Uterus (tissue), 4 donors: ENCODE measurements around the gene PCDHB2. TPM values are rescaled to one million over a fixed set of nuclear protein-coding genes. Genes with fewer than 3 reads are reported as not detected.
"Not testable (repeated sequence)": the region's sequence is repeated elsewhere in the genome, so short reads cannot be mapped to it uniquely, and the experiment has no call there.

Source experiments
- DNase-seq, 2 donors: peaks; one replicate each; pipeline ENCODE4 v3.0.0-alpha.2; 2019 to 2020
- H3K27ac ChIP-seq, 2 donors: fragments of 200-600 bp; sonication (generic); 1 replicate in 1 of 2; 2 replicates in 1 of 2; pipeline ENCODE4 v1.5.1; 2016 to 2018
- H3K27me3 ChIP-seq, 2 donors: fragments of 200-600 bp; sonication (generic); one replicate each; pipeline ENCODE4 v1.5.1; 2018 to 2019; ENCODE audit warnings: control low read depth in 1 of 2
- H3K36me3 ChIP-seq, 2 donors: fragments of 200-600 bp; sonication (generic); one replicate each; pipeline ENCODE4 v1.5.1; 2019; ENCODE audit warnings: control low read depth in 1 of 2
- H3K4me1 ChIP-seq, 2 donors: fragments of 200-600 bp; sonication (generic); one replicate each; pipeline ENCODE4 v1.5.1; 2018 to 2019; ENCODE audit warnings: control low read depth in 1 of 2
- H3K4me3 ChIP-seq, 2 donors: fragments of 200-600 bp; sonication (generic); 1 replicate in 1 of 2; 2 replicates in 1 of 2; pipeline ENCODE4 v1.5.1; 2018 to 2019; ENCODE audit warnings: mild to moderate bottlenecking in 1 of 2
- H3K9me3 ChIP-seq, 2 donors: fragments of 200-600 bp; sonication (generic); one replicate each; pipeline ENCODE4 v1.5.1; 2019; ENCODE audit warnings: control low read depth in 1 of 2
- POLR2A ChIP-seq, 2 donors: fragments of 450-650 bp; IDR thresholded peaks; one replicate each; pipeline ENCODE4 v1.6.1; 2016; ENCODE audit warnings: antibody characterized with exemption in 2 of 2, mild to moderate bottlenecking in 1 of 2, moderate library complexity in 1 of 2
- intact Hi-C: fragments of 100-400 bp; cut with DNase I; formaldehyde crosslinking; loops from one replicate; pipeline ENCODE4 v1.15.1; 2023; ENCODE audit warnings: low total_unique reads
- total RNA-seq, 4 donors: library from RNA; depleted of rRNA in 3 of 4; stranded (reverse); fragments of >200 nt in 3 of 4; gene quantifications; one replicate each; pipeline versions ENCODE4 v1.1.0 to v1.2.4, GENCODE V29; 2014 to 2023
- TF ChIP-seq, protein P1 (sequence below), 4 experiments: fragments of 200-600 bp in 2 of 4; fragments of 450-650 bp in 2 of 4; sonication (generic) in 2 of 4; IDR thresholded peaks; one replicate each; pipeline ENCODE4 v1.5.1; 2016 to 2019; ENCODE audit warnings: antibody characterized with exemption in 4 of 4, mild to moderate bottlenecking in 2 of 4, moderate library complexity in 1 of 4
- donor health status: DM: yes; HTN: yes; CAD: no.

Gene PCDHB2
- total RNA-seq, 4 donors from 2014 or later, result 2.3 to 8.4 (median 4.9) TPM; not detected in 1

DNA sequence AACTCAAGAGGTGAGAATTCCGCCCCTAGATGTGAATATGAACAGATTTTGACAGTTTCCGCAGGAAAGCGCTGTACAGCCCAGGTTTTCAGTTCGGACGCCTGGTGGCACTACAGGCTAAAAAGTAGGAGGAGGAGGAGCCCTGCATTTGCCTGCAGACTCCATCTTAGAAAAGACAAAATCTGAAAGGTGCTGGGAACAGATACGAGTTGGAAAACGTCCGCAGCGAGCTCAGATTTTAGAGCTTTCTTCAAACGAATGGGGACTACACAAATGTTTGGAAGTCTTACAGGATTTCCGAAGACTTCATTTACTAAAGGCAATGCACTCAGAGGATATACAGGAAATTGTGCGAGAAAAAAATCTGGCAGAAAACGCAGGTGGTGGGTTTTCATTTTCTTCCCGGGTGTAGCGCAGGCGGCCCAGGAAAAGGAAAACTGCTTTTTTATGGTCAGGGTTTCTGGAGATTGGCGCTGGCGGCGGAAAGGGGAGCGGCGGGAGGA lies 9.9 kb upstream of the PCDHB2 start:
- H3K4me3 ChIP-seq, result peak overlapping the region; percentile 22 to 38
- no peaks in the 10 kb centered on the region for H3K36me3 ChIP-seq
- H3K4me1 ChIP-seq, result no peaks in the 10 kb centered on the region
- H3K27me3 ChIP-seq, result no peaks in the 10 kb centered on the region
- H3K9me3 ChIP-seq, result peaks cover 0 to 8% of the 10 kb centered on the region in 2 donors
- TF ChIP-seq, protein P1, sequence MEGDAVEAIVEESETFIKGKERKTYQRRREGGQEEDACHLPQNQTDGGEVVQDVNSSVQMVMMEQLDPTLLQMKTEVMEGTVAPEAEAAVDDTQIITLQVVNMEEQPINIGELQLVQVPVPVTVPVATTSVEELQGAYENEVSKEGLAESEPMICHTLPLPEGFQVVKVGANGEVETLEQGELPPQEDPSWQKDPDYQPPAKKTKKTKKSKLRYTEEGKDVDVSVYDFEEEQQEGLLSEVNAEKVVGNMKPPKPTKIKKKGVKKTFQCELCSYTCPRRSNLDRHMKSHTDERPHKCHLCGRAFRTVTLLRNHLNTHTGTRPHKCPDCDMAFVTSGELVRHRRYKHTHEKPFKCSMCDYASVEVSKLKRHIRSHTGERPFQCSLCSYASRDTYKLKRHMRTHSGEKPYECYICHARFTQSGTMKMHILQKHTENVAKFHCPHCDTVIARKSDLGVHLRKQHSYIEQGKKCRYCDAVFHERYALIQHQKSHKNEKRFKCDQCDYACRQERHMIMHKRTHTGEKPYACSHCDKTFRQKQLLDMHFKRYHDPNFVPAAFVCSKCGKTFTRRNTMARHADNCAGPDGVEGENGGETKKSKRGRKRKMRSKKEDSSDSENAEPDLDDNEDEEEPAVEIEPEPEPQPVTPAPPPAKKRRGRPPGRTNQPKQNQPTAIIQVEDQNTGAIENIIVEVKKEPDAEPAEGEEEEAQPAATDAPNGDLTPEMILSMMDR (IDR thresholded peaks at IDR 0.05), result peak; percentile 46 to 53 (median 48)
- TF ChIP-seq POLR2A (IDR thresholded peaks at IDR 0.05), result no peak
- peak overlapping the region; percentile 66 to 73 for H3K27ac ChIP-seq
- peak; percentile 39 to 56 for DNase-seq
- intact Hi-C loops, result no loop called here

DNA sequence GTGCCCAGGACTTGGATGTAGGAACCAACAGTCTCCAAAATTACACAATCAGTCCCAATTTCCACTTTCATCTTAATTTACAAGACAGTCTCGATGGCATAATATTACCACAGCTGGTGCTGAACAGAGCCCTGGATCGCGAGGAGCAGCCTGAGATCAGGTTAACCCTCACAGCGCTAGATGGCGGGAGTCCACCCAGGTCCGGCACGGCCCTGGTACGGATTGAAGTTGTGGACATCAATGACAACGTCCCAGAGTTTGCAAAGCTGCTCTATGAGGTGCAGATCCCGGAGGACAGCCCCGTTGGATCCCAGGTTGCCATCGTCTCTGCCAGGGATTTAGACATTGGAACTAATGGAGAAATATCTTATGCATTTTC lies 837 bp downstream of the PCDHB2 start:
- H3K9me3 ChIP-seq, result peaks cover 0 to 35% of the 10 kb centered on the region in 2 donors
- no peaks in the 10 kb centered on the region for H3K27me3 ChIP-seq
- no peak for DNase-seq

DNA sequence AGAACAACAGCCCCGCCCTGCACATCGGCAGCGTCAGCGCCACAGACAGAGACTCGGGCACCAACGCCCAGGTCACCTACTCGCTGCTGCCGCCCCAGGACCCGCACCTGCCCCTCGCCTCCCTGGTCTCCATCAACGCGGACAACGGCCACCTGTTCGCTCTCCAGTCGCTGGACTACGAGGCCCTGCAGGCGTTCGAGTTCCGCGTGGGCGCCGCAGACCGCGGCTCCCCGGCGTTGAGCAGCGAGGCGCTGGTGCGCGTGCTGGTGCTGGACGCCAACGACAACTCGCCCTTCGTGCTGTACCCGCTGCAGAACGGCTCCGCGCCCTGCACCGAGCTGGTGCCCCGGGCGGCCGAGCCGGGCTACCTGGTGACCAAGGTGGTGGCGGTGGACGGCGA lies 1.8 kb downstream of the PCDHB2 start:
- H3K36me3 ChIP-seq, intact Hi-C loops, H3K4me3 ChIP-seq, DNase-seq, H3K27ac ChIP-seq, H3K27me3 ChIP-seq, H3K4me1 ChIP-seq: not testable (repeated sequence)
- H3K9me3 ChIP-seq, result peaks cover 0 to 40% of the 10 kb centered on the region in 2 donors

More for the DNA sequence above, 837 bp downstream of the PCDHB2 start:
- no peak overlapping the region for H3K27ac ChIP-seq
- intact Hi-C loops, result no loop called here
- H3K4me1 ChIP-seq, result no peaks in the 10 kb centered on the region
- TF ChIP-seq POLR2A (IDR thresholded peaks at IDR 0.05), result no peak
- TF ChIP-seq, protein P1 (IDR thresholded peaks at IDR 0.05), result no peak
- no peak overlapping the region for H3K4me3 ChIP-seq
- no peaks in the 10 kb centered on the region for H3K36me3 ChIP-seq

DNA sequence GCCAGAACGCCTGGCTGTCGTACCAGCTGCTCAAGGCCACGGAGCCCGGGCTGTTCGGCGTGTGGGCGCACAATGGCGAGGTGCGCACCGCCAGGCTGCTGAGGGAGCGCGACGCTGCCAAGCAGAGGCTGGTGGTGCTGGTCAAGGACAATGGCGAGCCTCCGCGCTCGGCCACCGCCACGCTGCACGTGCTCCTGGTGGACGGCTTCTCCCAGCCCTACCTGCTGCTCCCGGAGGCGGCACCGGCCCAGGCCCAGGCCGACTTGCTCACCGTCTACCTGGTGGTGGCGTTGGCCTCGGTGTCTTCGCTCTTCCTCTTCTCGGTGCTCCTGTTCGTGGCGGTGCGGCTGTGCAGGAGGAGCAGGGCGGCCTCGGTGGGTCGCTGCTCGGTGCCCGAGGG lies 2.2 kb downstream of the PCDHB2 start:
- intact Hi-C loops, H3K27me3 ChIP-seq, DNase-seq: not testable (repeated sequence)

DNA sequence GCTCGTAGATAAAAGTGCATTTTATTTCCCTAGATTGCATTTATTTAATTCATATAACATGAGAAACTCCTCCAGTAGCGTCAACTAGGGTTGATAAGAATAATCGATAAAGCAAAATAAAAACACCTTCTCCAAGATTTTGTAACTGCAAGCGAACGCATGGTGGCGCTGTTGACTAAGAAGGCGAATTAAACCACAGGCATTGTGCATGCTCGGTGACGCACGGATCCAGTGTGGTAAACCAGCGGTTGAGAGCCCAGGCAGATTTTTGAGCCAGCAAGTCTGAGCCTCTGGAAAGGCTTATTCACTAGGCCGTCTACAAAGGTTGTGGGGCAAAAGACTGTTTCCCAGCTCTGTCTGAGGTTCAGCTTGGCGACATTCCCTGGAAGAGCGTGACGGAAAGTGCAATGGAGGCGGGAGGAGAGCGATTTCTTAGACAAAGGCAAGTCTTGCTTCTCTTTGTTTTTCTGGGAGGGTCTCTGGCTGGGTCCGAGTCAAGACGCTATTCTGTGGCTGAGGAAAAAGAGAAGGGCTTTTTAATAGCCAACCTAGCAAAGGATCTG lies 5.9 kb downstream of the PCDHB2 start, which contains the start of gene PCDHB3:
TSS of gene PCDHB3 (plus strand) at position 231 of the 563 bp plus-strand sequence. CDS start at position 408, 177 bp downstream.
- TF ChIP-seq POLR2A (IDR thresholded peaks at IDR 0.05), result no peak
- TF ChIP-seq, protein P1 (IDR thresholded peaks at IDR 0.05), result peak in 3 of 4 experiments; percentile 0 to 25 (median 16)
- H3K27me3 ChIP-seq, result no peaks in the 10 kb centered on the region
- peak in 1 of 2 donors; percentile 36 for DNase-seq
- H3K9me3 ChIP-seq, result peaks cover 0 to 27% of the 10 kb centered on the region in 2 donors
- intact Hi-C loops, result no loop called here
- H3K4me1 ChIP-seq, result no peaks in the 10 kb centered on the region
- no peaks in the 10 kb centered on the region for H3K36me3 ChIP-seq
- no peak within 1 kb of the TSS for H3K27ac ChIP-seq
- peak within 1 kb of the TSS in 1 of 2 donors; percentile 4 for H3K4me3 ChIP-seq

More for the DNA sequence above, 2.2 kb downstream of the PCDHB2 start:
- not testable (repeated sequence) for H3K27ac ChIP-seq, H3K4me3 ChIP-seq, H3K36me3 ChIP-seq, H3K4me1 ChIP-seq
- H3K9me3 ChIP-seq, result peaks cover 0 to 44% of the 10 kb centered on the region in 2 donors

DNA sequence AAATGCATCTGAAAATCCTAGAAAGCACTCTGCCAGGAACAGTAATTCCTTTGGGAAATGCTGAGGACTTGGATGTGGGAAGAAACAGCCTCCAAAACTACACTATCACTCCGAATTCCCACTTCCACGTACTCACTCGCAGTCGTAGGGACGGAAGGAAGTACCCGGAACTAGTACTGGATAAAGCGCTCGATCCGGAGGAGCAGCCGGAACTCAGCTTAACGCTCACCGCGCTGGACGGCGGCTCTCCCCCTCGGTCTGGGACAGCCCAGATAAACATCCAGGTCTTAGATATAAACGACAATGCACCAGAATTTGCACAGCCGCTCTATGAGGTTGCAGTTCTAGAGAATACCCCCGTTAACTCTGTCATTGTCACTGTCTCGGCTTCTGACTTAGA lies 6.6 kb downstream of the PCDHB2 start:
- Histone ChIP-seq H3K4me1 (no peaks in the 10 kb centered on the region), H3K4me3 (peak overlapping the region in 1 of 2 donors; percentile 4), H3K9me3 (peaks cover 0 to 27% of the 10 kb centered on the region in 2 donors), H3K27ac (no peak overlapping the region), H3K36me3 (no peaks in the 10 kb centered on the region), H3K27me3 (no peaks in the 10 kb centered on the region)
- no peak for DNase-seq
- no peak for TF ChIP-seq POLR2A (IDR thresholded peaks at IDR 0.05)
- TF ChIP-seq, protein P1 (IDR thresholded peaks at IDR 0.05), result no peak
- intact Hi-C loops, result no loop called here

DNA sequence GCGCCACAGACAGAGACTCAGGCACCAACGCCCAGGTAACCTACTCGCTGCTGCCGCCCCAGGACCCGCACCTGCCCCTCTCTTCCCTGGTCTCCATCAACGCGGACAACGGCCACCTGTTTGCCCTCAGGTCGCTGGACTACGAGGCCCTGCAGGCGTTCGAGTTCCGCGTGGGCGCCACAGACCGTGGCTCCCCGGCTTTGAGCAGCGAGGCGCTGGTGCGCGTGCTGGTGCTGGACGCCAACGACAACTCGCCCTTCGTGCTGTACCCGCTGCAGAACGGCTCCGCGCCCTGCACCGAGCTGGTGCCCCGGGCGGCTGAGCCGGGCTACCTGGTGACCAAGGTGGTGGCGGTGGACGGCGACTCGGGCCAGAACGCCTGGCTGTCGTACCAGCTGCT lies 7.7 kb downstream of the PCDHB2 start:
- H3K4me3 ChIP-seq, intact Hi-C loops, H3K27me3 ChIP-seq, H3K27ac ChIP-seq, DNase-seq, H3K36me3 ChIP-seq, H3K4me1 ChIP-seq: not testable (repeated sequence)
- H3K9me3 ChIP-seq, result peaks cover 0 to 26% of the 10 kb centered on the region in 2 donors

DNA sequence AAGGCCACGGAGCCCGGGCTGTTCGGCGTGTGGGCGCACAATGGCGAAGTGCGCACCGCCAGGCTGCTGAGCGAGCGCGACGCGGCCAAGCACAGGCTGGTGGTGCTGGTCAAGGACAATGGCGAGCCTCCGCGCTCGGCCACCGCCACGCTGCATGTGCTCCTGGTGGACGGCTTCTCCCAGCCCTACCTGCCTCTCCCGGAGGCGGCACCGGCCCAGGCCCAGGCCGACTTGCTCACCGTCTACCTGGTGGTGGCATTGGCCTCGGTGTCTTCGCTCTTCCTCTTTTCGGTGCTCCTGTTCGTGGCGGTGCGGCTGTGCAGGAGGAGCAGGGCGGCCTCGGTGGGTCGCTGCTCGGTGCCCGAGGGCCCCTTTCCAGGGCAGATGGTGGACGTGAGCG lies 8.1 kb downstream of the PCDHB2 start:
- DNase-seq, H3K4me1 ChIP-seq, H3K27ac ChIP-seq, H3K4me3 ChIP-seq, H3K36me3 ChIP-seq, H3K27me3 ChIP-seq, intact Hi-C loops: not testable (repeated sequence)
- H3K9me3 ChIP-seq, result peaks cover 0 to 22% of the 10 kb centered on the region in 2 donors
